GM18498 (cell line): ENCODE data around the gene NAGA.
"Not testable (repeated sequence)": the region's sequence is repeated elsewhere in the genome, so short reads cannot be mapped to it uniquely, and the experiment has no call there.

Experiments
- ATAC-seq: cut with Tn5 transposase; IDR thresholded peaks from one replicate; pipeline ENCODE4 v1.9.1; 2021; ENCODE audit warnings: mild to moderate bottlenecking, moderate library complexity; ENCODE audit not compliant: unreplicated experiment

Gene NAGA

DNA sequence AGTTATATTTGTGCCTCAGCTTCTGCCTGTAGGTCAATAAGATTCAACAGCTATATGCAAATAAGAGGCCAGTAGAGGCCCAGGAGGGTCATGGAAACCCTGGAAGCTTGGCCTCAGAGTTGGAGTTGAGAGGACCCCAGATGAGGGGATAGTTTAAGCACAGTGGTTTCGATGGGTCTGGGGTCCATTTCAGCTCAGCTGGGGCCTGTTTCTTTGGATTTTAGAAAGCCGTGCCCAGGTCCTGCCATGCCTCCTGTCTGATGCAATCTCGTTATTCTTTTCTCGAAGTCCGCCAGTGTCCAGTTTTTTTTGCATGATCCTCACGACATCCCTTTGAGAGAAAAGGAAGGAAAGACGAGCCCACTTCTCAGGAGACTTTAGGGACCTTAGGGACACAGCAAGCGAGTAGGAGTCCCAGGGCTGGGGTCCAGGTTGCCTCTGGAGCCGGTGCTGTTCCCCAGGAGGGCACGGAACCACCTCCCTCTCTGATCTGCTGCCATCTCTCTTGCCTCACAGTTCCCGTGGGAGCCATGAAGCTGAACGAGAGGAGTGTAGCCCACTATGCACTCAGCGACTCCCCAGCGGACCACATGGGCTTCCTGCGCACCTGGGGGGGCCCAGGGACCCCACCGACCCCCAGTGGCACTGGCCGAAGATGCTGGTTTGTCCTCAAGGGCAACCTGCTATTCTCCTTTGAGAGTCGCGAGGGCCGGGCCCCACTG is 6.3 kb upstream of the NAGA start:
- no peak for ATAC-seq

DNA sequence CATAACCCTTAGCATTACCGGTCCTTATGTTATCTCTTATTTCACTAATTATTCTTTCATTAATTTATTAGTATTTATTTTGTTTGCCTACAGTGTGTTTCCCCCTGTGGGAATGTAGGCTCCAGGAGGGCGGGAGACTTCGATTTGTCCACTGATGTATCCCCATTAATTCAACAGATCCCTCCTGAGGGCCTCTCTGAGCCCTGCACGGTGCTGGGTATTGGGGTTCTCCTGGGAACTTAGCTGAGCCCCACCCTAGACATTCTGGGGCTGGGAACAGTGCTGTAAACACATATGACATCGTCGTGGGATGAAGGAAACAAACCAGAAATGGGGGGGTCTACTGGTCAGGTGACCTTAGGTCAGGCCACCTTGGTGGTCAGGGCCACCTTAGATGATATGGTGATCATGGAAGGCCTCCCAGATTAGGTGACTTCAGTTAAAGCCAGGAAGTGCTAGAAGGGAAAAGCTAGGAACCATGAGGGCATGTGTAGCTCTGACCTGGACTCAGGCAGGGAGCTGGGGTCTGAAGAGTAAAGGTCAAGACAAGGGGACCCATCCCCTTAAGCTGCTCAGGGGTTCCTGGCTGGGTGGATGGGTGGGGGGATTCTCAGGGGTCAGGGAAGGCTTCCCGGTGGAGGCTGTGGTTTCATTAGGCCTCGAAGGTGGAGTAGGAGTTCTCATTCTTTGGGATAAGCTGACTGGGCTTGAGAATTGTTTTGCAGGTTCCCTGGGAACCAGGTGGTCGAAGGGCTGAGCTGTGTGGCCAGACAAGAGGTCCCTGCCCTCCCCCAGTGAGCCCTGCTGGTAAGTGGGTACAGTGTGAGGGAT is 4.4 kb upstream of the NAGA start:
- ATAC-seq: no peak

DNA sequence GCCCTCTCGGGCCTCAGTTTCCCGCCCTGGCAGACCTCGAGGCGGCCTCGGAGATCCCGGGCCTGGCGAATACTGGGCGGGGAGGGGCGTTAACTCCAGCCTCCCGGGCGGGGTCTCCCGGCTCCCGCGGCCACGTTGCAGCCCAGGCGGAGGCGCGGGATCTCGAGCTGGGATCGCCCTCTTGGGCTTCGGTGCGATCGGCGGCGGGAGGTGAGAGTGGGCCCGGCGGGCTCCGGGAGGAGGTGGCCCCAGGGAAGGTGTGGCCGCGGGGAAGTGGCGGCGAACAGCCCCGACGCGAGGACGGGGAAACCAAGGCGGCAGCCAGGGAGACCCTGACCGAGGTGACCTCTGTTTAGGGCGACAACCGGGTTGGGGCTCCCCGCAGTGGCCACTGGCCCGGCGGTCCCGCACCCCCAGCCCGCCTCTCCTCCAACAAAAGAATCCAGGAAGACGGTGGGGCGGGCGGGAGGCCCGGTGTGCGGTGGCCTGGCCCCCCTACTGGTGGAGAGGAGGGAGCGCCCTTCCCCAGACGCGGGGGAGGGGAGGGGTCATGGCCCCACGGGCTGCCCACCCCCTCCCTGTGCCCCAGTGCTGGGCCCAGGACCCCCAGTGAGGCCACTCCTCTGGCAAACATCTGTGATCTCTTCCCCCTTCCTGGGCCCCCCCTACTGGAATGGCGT is 3.7 kb upstream of the NAGA start, which contains the start of gene PHETA2:
TSS of gene PHETA2 (plus strand) at position 117 of the 680 bp plus-strand sequence. CDS start 3,046 bp downstream, outside the sequence.
- no peak for ATAC-seq

DNA sequence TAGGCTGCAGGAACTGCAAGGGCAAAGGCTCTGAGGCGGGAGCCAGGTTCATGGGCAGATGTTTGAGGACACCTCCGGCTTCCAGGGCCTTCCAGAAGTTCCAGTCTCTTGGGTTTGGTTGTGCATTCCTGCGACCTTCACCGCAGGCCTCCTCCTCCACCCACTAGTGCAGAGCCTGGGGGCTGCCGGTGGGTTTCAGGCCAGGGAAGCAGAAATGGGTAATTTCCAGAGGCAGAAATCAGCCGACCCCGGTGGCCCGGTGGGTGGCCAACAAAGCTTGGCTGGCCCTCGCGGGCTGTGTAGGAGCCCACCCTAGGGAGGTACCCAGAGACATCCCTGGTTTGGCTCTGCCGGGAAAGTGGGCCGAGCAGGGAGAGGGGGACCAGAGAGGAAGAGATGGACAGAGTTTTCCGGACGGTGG is 3.0 kb upstream of the NAGA start:
- ATAC-seq: no peak

DNA sequence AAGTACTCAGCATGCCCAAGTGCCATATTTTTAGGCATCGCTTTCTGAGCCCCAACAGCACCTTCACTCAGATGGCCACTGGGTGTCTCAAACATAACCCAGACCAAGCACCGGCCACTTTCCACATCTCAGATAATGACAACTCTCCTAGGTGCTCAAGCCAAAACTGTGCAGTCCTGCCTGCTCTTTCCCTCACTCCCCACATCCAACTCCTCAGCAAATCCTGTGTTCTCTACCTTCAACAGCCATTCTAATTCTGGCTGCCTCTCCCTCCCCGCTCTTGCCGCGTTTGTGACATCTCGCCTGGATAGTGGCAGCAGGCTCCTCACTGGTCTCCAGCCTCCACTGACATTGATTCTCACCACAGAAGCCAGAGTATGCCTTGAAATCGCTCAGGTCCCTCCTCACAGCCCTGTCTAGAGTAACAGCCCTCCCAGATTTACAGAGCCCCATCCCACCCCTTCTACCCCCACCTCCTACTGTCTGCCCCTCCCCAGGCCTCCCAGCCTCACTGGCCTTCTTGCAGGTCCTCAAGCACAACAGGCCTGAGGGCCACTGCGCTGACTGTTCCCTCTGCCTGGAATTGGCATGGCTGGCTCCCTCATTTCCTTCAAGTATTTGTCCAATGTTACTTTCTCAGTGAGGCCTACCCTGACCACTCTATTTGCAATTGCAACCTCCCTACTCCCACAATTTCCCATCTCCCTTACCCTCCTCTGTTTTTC is 2.2 kb upstream of the NAGA start:
- ATAC-seq: no peak

DNA sequence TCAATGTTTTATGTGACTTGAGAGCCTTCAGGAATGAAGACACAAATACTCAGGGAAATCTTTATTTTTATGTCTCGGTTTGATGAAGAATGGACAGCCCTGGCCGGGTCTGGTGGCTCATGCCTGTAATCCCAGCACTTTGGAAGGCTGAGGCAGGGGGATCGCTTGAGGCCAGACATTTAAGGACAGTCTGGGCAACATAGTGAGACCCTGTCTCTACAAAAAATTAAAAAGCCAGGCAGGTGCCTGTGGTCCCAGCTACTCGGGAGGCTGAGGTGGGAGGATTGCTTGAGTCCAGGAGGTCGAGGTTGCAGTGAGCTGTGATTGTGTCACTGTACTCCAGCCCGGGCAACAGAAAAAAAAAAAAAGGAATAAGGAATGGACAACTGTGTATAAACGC is 896 bp upstream of the NAGA start:
- ATAC-seq: not testable (repeated sequence)

DNA sequence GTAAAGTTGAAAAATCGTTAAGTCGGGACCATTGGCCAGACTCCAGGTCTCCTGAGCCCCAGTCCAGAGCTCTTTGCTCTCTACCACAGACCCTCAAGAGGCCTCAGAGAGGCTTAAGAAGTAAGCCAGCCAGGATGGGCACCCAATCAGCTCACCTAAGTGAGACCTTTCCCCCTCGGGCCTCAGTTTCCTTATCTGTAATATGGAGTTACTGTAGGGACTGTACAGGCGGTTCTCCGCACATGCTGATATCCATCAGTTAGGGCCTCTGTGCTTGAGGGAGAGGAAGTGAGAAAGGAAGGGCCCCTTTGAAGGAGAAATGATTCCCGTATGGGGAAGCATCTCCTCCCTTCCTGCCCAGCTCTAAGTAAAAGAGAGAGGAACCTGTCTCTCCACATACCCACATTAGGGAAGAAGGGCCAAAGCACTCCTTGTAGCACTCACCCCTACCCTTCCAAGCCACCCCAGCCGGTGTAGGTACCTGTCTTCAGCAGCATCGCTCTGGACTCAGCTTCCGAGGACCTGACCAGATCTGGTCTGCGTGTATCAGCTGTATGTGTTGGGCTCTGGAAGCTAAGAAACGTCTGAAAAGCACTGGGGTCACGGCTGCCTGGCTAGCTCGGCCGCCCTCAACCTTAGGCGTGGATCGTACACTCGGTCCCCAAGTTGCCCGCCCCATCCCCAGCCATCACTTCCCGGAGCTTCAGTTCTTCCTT is 653 bp downstream of the NAGA start:
- peak; percentile 13 for ATAC-seq

DNA sequence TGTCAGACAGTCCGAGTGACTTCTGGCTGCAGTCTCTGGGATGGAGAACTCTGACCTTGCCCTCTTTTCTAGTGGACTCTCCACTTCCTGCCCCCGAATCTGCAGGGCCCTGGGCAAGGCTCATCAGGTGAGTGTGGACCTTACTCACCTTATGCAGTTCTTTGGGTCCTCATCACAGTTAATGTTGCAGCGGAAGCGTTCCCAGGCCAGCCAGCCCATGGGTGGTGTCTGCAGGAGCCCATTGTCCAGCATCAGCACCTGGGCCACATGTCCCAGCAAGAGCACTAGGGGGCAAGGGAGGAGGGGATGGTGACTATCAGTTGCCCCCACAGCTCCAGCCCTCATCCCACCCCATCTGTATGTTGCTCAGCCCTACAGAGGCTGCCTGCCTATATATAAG is 2.3 kb downstream of the NAGA start:
- ATAC-seq: no peak

DNA sequence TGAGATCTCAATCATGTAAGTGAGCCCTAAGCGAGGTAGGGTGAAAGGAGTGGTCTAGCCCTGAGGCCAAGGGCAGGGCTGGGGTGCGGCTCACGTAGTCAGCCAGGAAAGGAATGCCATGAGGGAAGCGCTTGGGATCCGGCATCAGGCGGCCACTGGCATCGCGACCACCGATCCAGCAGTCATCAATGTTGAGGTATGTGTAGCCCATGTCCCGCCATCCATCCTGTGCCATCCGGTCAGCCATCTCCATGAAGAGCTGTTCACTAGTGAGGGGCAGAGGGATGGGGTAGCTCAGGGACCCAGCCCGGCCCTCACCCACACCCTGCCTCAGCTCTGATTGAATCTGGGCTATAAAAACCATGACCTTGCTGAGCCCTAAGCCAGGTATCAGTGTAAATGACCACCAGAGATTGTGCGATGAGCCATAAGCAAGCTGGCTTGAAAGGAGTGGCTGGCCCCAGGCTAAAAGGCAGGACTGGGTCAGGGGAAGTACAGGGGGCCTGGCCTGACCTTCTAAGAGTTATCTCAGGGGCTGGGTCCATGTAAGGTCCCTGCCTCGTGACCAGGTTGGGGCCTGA is 2.9 kb downstream of the NAGA start:
- ATAC-seq: no peak

DNA sequence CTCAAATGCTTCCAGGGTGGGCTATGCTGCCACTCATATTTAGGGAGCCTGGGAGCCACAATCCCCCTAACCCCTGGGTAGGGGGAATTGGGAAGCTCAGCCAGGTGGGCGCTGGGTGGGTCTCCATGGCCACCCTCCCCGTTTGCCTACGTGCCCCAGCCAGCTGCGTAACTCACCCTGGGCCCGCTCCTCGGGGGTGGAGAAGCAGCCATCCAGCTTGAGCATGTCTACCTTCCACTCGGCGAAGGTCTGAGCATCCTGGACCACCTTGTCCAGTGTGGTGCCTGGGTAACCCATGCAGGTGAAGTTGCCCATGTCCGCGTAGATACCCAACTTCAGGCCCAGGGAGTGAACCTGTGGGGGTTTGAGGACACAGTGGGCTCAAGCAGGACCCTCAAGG is 3.7 kb downstream of the NAGA start:
- ATAC-seq: no peak

DNA sequence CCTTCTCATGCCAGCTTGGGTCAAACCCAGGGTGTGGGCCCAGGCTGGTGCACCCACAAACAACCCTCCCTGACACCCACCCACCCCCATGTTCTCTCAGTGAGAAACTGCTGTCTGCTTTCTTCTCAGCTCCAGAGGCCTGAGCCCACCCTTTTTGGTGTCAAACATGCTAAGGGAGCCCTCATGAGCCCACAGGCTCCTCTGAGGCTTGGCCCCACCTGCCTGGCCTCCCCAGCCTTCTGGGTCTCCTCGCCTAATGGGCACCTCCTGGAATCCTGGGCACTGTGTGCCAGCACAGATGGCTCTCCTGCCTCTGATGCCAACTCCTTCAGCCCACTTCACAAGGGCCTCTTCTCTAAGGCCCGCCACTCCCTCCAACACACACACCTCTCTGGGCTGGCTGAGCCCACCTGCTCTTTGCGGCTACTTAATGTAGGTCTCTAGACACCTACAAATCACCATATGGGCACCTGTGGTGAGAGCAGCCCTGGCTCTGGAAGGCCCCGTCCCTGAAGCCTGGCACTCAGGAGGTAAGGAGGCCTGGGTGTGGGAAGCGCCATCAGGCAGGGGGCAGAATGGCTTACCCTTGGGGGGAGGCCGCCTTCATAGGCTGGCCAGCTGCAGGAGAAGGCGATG is 4.4 kb downstream of the NAGA start:
- no peak for ATAC-seq

DNA sequence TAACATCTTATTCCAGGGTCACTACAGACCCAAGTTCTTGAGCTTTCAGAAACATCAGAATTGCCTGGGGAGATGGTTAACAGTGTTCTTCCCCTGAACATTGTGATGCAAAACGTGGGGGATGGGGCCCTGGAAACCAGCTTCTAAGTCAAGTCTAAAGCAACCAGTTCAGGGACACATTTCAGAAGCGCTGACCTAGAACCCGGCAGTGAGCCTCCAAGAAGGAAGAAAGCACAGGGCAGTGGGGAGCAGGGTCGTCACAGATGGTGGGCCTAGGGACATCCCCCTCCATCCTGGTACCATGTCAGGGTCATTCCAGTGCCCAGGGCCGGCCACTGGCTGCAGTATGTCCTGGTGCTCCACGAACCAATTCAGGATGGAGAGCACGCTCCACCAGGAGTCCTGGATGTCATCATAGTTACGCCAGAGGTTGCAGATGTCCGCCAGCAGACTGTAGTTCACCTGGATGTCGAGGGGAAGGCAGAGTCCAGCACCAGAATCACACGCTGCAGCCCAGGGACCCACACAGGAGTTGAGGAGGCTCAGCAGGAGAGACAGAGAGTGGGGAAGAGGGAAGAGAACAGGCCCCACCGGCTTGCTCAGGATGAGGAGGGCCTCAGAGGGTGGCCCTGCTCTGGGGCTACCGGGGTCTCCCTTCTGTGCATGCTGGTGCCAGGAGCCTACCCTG is 5.0 kb downstream of the NAGA start:
- no peak for ATAC-seq

DNA sequence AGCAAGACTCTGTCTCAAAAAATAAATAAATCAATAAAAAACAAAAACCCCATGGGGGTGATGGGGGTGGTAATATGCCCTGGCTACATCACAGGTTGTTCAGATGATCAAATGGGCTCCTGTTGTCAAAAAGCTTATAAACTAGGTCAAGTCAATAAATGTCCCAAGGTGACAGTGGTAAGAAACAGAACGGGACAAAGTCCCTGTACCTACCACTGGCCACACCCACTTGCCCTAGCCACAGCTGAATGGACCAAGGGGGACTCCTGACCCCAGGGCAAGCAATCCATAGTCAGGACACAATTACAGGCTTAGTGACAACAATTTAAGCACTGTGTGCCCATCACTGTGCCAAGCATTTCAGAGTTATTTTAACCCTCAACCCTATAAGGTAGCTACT is 6.0 kb downstream of the NAGA start:
- ATAC-seq: no peak

DNA sequence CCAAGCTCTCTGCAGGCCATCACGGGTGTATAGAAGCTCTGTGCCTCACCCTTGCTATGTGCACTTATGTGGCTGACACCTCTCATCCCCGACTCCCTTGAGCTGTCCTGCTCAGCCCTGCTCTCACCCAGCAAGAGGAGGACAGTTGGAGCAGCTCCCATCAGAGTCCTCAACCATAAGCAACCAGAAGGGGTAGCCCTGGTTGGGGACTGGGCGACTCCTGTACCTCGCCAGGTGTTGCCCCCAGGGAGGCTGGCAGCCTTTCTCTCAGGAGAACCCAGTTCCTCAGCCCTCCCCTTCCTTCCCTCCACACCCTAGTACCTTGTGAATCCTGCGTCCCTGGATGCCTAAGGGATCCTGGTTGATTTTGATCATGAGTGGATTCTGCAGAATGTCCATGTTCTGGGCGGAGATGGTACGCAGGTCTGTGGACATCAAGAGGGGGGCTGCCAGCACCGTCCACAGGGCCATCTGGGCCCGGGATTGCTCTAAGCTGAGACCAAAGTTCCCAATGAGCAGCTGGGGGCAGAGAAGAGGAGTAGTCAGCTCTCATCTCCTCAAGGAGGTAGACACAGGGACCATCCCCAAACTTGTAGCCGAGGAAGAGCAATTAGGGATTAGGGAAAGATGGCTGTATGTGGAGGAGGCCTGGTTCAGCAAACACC is 8.0 kb downstream of the NAGA start:
- ATAC-seq: no peak

DNA sequence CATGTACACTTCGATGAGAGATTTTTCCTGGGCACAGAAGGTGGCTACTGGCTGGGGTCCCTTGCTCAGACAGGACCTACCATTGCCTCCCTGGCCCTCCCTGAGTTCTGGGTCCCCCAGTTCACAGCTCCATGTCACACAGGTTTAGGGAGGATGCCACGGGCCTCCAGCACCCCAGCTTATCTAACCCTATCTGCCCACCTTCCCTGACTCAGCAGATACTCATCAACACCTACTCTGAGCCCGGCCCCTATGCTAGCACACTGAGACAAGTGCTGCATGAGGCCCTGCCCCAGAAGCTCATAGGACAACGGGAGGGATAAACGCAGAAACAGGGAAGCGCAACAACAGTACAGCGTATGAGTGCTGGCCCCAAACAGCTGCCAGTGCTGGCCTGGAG is 9.6 kb downstream of the NAGA start:
- ATAC-seq: no peak

DNA sequence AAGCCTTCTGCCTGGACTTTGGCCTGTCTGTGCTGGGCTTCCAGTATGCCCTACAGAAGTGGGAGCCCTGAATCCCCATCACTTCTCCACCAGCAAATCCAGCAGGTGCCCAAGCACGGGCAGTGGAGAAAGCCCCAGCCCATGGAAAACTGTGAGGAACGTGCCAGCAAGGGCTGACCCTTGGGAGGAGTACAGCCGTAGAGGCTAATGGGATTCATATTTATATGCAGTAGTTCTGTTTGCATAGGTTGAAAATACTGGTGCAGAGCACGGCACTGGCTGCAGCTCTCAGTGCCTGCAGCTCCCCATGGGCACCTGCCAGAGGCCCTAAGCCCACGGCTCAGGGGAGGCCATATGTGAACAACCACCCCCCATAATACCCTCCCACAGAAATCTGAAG is 10.1 kb downstream of the NAGA start:
- no peak for ATAC-seq

DNA sequence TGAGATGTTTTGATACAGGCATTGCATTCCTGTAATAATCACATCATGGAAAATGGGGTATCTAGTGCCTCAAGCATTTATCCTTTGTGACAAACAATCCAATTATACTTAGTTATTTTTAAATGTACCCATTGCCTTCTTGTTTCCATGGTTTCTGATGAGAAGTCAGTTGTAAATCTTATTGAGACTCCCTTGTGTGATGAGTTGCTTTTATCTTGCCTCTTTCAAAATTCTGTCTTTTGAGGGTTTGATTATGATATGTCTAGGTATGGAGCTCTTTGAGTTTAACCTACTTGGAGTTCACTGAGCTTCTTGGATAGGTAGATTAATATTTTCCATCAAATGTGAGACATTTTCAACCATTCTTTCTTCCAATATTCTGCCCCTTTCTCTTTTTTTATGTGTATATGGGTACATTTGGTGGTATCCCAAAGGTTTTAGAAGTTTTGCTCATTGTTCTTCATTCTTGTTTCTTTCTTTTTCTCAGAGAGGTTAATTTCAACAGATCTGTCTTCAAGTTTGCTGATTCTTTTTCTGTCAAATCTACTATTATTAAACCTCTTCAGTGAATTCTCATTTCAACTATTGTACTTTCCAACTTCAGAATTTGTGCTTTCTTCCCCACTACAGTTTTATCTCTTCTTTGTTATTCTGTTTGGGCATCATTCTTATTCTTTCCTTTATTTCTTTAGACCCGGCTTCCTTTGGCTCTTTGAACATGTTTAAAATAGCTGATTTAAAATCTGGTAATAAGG is 13.7 kb downstream of the NAGA start:
- no peak for ATAC-seq

DNA sequence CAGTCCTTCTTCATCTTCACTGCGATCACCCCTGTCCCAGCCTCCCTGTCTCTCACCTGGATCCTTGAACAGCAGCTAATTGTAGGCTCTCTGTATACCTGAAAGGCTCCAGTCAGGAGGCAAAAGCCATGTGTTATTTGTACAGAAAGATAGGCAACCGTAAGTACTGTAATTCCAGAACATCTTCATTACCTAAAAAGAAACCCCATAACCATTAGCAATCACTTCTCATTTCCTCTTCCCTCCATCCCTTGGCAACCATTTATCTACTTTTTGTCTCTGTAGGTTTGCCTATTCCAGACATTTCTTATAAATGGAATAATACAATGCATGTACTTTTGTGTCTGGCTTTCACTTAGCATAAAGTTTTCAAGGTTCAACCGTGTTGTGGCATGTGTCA is 17.8 kb downstream of the NAGA start:
- no peak for ATAC-seq
